ENCODE results near the gene ZNF226.
A peak's percentile ranks its signal among the peaks of the same experiment; 100 is the strongest.
"Not testable (repeated sequence)": the region's sequence is repeated elsewhere in the genome, so short reads cannot be mapped to it uniquely, and the experiment has no call there.

Gene ZNF226

GRCh38 chr19:44164673-44165512 lies at the start of gene ZNF226:
Gene ZNF226 (plus strand): TSS chr19:44165100. CDS start chr19:44170081, 4,981 bp downstream.
- DNase-seq = peak; percentile 88

DNA sequence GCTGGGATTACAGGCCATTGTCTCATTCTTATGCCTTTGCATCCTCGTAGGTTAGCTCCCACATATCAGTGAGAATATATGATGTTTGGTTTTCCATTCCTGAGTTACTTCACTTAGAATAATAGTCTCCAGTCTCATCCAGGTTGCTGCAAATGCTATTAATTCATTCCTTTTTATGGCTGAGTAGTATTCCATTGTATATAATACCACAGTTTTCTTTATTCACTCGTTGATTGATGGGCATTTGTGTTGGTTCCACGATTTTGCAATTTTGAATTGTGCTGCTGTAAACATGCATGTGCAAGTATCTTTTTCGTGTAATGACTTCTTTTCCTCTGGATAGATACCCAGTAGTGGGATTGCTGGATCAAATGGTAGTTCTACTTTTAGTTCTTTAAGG lies 43.7 kb upstream of the ZNF226 start:
- not testable (repeated sequence) for DNase-seq

DNA sequence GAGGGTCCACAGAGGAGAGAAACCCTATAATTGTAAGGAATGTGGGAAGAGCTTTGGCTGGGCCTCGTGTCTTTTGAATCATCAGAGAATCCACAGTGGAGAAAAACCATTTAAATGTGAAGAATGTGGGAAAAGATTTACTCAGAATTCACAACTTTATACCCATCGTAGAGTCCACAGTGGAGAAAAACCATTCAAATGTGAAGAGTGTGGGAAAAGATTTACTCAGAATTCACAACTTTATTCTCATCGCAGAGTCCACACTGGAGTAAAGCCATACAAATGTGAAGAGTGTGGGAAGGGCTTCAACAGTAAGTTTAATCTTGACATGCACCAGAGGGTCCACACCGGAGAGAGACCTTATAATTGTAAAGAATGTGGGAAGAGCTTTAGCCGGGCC lies 32.9 kb upstream of the ZNF226 start:
- DNase-seq = no peak

DNA sequence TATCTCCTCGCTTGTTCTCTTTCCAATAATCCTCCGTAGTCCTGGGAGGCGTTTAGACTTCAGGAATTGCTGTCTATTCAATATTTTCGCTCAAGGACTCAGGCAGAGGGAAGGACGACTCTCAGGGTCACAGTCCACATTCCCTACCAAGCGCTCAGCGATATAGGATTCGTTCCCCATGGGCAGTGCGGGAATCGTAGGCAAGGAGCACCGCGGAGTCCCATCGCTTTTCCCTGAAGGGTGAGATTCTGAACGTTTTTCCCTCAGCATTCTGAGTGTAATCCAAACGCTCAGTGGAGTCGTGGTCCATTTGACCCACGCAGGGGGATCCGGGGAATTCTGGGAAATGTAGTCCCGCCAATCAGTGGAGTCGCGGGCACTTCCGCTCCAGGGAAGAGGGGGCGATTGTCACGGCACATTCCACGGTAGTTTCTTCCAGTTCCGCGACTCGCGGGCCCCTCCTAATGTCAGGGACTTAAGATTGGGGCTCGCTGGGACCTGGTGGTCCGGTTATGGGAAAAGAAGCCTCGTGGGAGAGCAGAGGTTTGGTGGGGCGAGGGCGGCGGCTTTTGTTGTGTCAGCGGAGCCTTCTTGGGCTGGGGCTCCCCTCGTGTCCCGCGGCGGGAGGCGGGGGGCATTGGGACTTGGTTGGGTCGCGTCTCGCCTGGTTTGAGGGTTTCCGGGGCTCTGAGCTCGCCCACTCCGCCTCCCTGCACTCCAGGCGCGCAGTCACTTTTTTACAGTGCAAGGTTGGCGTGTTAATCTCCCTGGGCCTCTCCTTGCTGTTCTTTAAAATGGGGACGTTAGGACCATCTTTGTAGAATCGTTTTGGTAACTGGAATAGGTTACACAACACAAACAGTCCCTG lies 23.5 kb upstream of the ZNF226 start, which contains the start of gene ZNF234:
Gene ZNF234, plus strand, starts transcription at position 364 of the 868 bp plus-strand sequence. CDS start 3,079 bp downstream, outside the sequence.
- DNase-seq = peak; percentile 81

GRCh38 chr19:44142059-44142433 lies 22.9 kb upstream of the ZNF226 start:
- DNase-seq = no peak

DNA sequence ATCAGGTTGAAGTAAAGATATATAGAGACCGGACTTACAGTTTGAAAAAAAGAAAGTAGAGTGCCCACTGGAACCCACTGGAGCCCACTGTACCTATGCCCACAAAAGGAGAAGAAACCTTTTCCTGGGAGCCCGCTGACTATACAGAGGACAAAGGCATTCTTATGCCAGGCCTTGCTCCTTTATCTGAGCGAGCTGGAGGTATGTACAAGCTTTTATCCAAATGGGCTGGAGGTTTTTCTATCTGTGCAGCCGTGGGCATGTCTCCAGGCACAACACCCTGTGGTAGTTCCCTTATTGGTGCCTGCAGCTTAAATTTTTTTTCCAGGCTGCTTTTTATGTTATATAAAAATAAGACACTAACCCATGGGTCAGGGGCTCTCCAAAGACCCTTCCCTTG lies 15.1 kb upstream of the ZNF226 start:
- no peak for DNase-seq

- DNase-seq = no peak
These were observed 13.4 kb upstream of the ZNF226 start for GRCh38 chr19:44151491-44151890.

- no peak for DNase-seq
These were observed 8.4 kb upstream of the ZNF226 start for GRCh38 chr19:44156475-44156874.

DNA sequence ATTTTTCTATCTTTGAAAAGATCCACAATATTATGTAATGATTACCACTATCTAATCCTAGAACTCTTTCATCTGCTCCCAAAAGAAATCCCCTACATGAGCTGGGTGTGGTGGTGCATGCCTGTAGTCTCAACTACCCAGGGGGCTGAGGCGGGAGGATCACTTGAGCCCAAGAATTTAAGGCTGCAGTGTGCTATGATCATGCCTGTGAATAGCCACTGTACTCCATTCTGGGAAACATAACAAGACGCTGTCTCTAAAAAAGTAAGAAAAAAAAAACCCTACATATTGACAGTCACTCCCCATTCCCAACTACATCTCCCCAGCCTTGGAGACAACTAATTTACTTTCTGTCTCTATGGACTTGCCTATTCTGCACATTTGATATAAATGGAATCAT lies 1.1 kb upstream of the ZNF226 start:
- no peak for DNase-seq

DNA sequence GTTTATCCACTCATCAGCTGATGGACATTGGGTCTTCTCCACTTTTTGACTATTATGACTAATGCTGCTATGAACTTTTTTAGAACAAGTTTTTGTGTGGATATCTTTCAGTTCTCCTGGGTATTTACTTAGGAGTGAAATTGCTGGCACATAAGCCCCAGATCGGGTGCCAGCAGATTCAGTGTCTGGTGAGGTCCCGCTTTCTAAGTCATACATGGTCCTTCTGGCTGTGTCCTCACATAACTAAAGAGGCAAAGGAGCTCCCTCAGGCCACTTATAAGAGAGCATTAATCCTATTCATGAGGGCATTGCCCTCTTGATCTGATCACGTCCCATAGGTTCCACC lies 600 bp upstream of the ZNF226 start:
- DNase-seq = no peak

- not testable (repeated sequence) for DNase-seq
These were observed 5.8 kb downstream of the ZNF226 start for GRCh38 chr19:44170660-44171059.

- DNase-seq = no peak
These were observed 11.7 kb downstream of the ZNF226 start for GRCh38 chr19:44176590-44176989.

GRCh38 chr19:44180968-44181367 lies 16.1 kb downstream of the ZNF226 start:
- DNase-seq = no peak

GRCh38 chr19:44182145-44182544 lies 17.2 kb downstream of the ZNF226 start:
- no peak for DNase-seq

- no peak for DNase-seq
These were observed 25.1 kb downstream of the ZNF226 start for GRCh38 chr19:44190020-44190419.

DNA sequence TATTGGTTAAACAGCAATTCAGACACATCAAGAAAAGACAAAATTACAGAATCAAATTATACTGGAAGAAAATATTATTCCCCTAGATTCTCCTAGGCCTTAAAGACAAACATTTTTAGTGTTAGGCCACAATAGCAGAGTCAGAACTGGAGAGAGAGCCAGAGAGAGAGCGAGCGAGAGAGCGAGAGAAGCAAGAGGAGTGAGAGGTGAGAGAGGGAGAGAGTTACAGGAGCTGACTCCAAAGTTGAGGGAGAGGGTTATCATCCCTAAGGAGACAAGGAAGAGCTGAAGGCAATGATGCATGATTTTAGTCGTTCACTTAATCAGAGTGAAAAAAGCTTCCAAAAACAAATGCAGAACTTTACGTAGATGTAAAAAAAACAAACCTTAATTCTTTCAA lies 27.2 kb downstream of the ZNF226 start:
- no peak for DNase-seq

DNA sequence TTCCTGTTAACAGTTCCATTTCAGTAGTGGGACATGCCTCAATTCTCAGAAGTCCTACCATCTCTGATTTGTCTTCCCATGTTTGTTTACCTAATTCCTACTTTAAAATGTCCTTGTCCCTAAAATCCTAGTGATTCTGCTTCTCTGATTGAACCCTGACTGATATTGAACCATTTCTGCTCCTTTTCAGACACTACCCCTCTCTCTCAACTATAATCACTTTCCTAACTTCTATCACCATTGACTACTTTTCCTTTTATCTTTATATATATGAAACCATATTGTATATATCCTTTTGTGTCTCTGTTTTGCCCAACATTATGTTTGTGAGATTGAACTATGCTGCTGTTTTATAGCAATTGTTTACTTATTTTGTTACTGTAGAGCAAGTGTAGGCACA lies 31.9 kb downstream of the ZNF226 start:
- DNase-seq = no peak

- no peak for DNase-seq
These were observed 37.6 kb downstream of the ZNF226 start for GRCh38 chr19:44202470-44202869.

DNA sequence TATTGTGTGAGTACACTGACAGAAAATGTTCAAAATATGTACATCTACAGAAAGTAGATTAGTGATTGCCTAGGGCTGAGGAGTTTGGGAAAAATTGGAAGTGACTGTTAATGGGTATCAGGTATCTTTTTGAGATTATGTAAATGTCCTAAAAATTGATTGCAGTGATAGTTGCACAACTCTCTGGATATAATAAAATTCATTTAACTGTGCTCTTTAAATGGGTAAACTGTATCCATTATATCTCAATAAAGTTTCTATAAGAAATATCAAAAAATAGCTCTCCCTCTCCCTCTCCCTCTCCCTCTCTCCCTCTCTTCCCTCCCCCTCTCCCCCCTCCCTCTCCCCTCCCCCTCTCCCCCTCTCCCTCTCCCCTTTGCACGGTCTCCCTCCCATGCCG lies 38.1 kb downstream of the ZNF226 start:
- no peak for DNase-seq

DNA sequence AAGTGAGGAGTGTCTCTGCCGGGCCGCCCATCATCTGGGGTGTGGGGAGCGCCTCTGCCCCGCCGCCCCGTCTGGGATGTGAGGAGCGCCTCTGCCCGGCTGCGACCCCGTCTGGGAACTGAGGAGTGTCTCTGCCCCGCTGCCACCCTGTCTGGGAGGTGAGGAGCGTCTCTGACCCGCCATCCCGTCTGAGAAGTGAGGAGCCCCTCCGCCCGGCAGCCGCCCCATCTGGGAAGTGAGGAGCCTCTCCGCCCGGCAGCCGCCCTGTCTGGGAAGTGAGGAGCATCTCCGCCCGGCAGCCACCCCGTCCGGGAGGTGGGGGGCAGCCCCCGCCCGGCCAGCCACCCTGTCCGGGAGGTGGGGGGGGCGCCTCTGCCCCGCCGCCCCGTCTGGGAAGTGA lies 39.0 kb downstream of the ZNF226 start:
- not testable (repeated sequence) for DNase-seq

GRCh38 chr19:44204772-44205171 lies 39.9 kb downstream of the ZNF226 start:
- no peak for DNase-seq

DNA sequence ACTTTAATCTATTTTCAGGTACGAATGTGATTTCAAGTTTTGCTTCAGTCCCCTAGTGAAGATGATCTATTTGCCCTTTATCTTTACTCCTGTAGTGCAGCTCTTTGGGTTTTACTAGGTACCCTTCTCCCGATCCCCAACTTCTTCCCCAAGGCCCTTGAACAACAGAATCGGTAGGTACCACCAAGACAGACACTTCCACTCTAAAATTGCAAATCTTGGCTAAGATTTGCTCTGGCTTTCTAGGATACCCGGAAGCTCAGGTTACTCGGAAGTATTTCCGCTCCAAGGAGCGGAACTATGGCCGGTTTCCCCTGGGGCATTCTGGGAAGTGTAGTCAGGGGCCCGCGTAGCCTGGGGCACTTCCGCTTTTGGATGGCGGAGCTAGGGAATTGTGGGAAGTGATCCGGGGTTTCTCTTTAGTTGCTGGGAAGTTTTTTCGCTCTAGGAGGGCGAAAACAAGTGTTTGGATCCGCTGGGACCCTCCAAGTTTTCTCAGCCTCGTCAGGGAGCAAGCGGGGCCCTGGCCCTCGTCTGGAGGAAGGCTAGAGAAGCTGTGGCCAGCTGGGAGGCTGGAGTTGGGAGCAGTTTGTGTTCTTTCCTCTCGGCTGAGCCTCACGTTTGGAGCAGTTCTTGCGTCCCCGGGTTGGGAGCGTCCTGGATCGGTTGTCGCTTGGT lies 42.4 kb downstream of the ZNF226 start:
- peak; percentile 85 for DNase-seq

DNA sequence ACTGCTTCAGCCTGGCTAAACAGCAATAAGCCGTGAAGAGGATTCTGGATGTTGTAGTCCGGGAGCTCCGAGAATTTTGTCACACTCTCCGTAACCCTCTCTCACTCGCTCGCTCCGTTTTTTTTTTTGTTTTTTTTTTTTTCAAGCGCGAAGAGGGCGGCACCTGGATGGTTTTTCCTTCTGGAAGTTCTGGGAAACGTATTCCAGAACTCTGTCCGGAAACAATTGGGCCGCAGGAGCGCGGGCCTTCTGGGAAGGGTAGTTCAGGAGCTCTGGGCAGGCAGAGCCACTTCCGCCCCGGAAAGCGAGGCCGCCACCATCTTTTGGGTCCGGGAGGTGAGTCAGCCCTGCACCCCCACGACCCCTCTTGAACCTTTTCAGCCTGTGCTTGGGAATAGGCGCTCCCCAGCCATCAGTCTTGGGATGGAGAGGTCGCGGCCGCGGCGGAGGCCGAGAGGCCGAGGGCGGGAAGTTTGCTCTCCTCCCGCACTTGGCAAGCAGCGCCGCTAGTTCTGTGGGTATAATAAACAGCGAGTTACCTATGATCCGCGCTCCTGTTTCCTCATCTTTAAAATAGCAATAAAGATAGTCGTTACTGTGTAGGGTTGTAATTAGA lies 47.5 kb downstream of the ZNF226 start, which contains the start of gene ZNF227:
Gene ZNF227, plus strand, starts transcription at position 283 of the 616 bp plus-strand sequence. CDS start 5,261 bp downstream, outside the sequence.
- DNase-seq = peak; percentile 81

All from CD4-positive, alpha-beta T cell treated with Interleukin-12 subunit alpha and Interleukin-12 subunit beta, for 1 hour (primary cell).